Central memory CD8-positive, alpha-beta T cell (primary cell): Measurements from ENCODE around the gene NEU3.
A peak's percentile ranks its signal among the peaks of the same experiment; 100 is the strongest.

Source experiments
- ATAC-seq: fragments of 150-1000 bp; cut with Tn5 transposase; replicated peaks from 2 replicates; pipeline ENCODE4 v1.10.0; 2022; ENCODE audit warnings: mild to moderate bottlenecking, moderate FRiP score, moderate number of reproducible peaks; ENCODE audit not compliant: poor library complexity, severe bottlenecking; ENCODE audit errors: extremely low read depth
- DNase-seq, 2 donors: peaks; one replicate each; pipeline ENCODE4 v3.0.0; 2021; ENCODE audit warnings: low spot score in 2 of 2
- H3K27ac Mint-ChIP-seq: one replicate; pipeline ENCODE4 v1.8.0; 2022; ENCODE audit warnings: low read depth, mild to moderate bottlenecking, moderate library complexity, mixed read lengths
- H3K27me3 Mint-ChIP-seq: one replicate; pipeline ENCODE4 v1.8.0; 2022; ENCODE audit warnings: mixed read lengths
- H3K36me3 Mint-ChIP-seq: one replicate; pipeline ENCODE4 v1.8.0; 2022; ENCODE audit warnings: mild to moderate bottlenecking, moderate library complexity, mixed read lengths; ENCODE audit not compliant: insufficient read depth
- H3K4me1 Mint-ChIP-seq: one replicate; pipeline ENCODE4 v1.8.0; 2022; ENCODE audit warnings: mixed read lengths
- H3K4me3 Mint-ChIP-seq: one replicate; pipeline ENCODE4 v1.8.0; 2022; ENCODE audit warnings: mild to moderate bottlenecking, moderate library complexity, mixed read lengths
- H3K9me3 Mint-ChIP-seq: one replicate; pipeline ENCODE4 v1.8.0; 2022; ENCODE audit warnings: mixed read lengths

The NEU3 gene, protein sequence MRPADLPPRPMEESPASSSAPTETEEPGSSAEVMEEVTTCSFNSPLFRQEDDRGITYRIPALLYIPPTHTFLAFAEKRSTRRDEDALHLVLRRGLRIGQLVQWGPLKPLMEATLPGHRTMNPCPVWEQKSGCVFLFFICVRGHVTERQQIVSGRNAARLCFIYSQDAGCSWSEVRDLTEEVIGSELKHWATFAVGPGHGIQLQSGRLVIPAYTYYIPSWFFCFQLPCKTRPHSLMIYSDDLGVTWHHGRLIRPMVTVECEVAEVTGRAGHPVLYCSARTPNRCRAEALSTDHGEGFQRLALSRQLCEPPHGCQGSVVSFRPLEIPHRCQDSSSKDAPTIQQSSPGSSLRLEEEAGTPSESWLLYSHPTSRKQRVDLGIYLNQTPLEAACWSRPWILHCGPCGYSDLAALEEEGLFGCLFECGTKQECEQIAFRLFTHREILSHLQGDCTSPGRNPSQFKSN

GRCh38 chr11:74988541-74989259, at the start of gene NEU3:
Gene NEU3, plus strand, starts transcription at chr11:74988933. Its CDS starts 128 bp downstream, at chr11:74989061.
- peak within 1 kb of the TSS; percentile 73 for H3K27ac Mint-ChIP-seq
- peak within 1 kb of the TSS; percentile 91 for H3K4me3 Mint-ChIP-seq
- no peaks in the 10 kb centered on the region for H3K27me3 Mint-ChIP-seq
- H3K4me1 Mint-ChIP-seq, result peaks cover 26% of the 10 kb centered on the region
- peaks cover 5% of the 10 kb centered on the region for H3K36me3 Mint-ChIP-seq
- DNase-seq (peak; percentile 50 to 61), ATAC-seq (peak; percentile 99)
- no peaks in the 10 kb centered on the region for H3K9me3 Mint-ChIP-seq

DNA sequence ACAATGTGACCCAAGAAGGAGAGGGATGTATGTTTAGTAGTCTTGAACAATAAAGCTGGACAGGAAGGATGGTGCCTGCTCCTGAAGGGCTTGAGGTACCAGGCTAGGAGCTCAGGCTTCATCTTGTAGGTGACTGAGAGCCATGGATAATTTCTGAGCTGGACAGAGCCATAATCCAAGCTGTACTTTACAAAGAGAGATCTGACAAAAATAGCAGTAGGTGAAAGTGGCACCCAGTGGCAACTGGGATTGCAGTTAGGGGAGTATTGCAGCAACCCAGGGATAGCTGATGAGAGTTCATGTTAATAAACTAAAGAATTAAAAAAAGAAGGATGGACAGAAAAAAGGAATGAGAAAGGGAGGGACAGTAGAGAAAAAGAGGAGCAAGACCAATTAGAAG, 47.2 kb upstream of the NEU3 start:
- DNase-seq, result no peak
- ATAC-seq, result no peak
- Mint-ChIP-seq H3K9me3 (no peaks in the 10 kb centered on the region), H3K27ac (peak overlapping the region; percentile 63), H3K27me3 (no peaks in the 10 kb centered on the region), H3K4me3 (no peak overlapping the region), H3K36me3 (peaks cover 15% of the 10 kb centered on the region), H3K4me1 (peaks cover 14% of the 10 kb centered on the region)

GRCh38 chr11:74942073-74942759, 46.5 kb upstream of the NEU3 start:
- peaks cover 11% of the 10 kb centered on the region for H3K36me3 Mint-ChIP-seq
- no peak for DNase-seq
- no peaks in the 10 kb centered on the region for H3K27me3 Mint-ChIP-seq
- ATAC-seq, result no peak
- H3K4me1 Mint-ChIP-seq, result peaks cover 21% of the 10 kb centered on the region
- H3K27ac Mint-ChIP-seq, result peak overlapping the region; percentile 63
- H3K4me3 Mint-ChIP-seq, result no peak overlapping the region
- H3K9me3 Mint-ChIP-seq, result no peaks in the 10 kb centered on the region

DNA sequence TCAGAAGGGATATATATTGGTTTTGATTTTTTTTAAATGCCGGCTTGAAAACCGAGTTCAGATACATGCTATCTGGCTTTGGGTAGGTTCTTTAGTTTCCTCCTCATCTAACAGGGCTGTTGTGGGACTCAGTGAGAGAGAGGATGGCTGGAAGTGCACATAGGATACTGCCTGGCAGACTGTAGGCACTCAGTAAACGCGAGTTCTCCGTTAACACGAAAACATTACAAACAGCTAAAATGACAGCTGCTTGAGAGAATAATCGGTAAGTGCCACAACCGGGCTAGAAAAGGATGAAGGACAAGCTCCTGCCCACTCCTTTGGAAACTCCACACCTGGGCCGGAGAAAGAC, 40.2 kb upstream of the NEU3 start:
- peak; percentile 31 for ATAC-seq
- Mint-ChIP-seq H3K4me1 (peaks cover 58% of the 10 kb centered on the region), H3K4me3 (peak overlapping the region; percentile 94), H3K36me3 (peaks cover 16% of the 10 kb centered on the region), H3K27me3 (no peaks in the 10 kb centered on the region), H3K9me3 (no peaks in the 10 kb centered on the region), H3K27ac (peak overlapping the region; percentile 96)
- no peak for DNase-seq

- no peaks in the 10 kb centered on the region for H3K9me3 Mint-ChIP-seq
- H3K4me3 Mint-ChIP-seq, result peak within 1 kb of the TSS; percentile 94
- H3K27me3 Mint-ChIP-seq, result no peaks in the 10 kb centered on the region
- H3K4me1 Mint-ChIP-seq, result peaks cover 63% of the 10 kb centered on the region
- H3K27ac Mint-ChIP-seq, result peak within 1 kb of the TSS; percentile 96
- DNase-seq (peak; percentile 95 to 97), ATAC-seq (peak; percentile 99)
- H3K36me3 Mint-ChIP-seq, result peaks cover 16% of the 10 kb centered on the region
Observed at GRCh38 chr11:74948898-74949752, 39.6 kb upstream of the NEU3 start, which contains the start of the genes SPCS2 and XRRA1. Gene SPCS2, plus strand, starts transcription at chr11:74949266. Its CDS starts 20 bp downstream, at chr11:74949286. Gene XRRA1, minus strand, starts transcription at chr11:74949091. Its CDS starts 8,213 bp downstream, at chr11:74940878.

DNA sequence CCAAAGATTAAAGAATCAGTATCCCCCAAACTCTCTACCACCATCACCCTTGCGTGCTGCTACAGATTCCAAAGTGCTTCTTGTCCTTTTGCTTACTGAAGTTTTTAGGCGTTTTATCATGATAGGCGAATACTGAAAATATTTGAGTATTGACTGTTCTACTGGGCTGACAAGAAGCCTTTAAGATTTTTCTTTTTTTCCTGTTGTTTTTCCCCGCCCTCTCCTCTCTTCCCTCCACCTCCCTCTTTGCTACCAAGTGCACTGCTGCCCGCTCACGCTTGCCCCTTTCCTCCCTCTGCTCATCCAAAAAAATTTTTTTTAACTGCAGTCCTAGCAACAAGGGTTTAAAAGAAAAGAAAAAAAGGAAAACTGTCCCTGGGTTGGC, 39.0 kb upstream of the NEU3 start:
- H3K4me3 Mint-ChIP-seq, result peak overlapping the region; percentile 94
- no peak for DNase-seq
- H3K4me1 Mint-ChIP-seq, result peaks cover 69% of the 10 kb centered on the region
- no peaks in the 10 kb centered on the region for H3K27me3 Mint-ChIP-seq
- peak overlapping the region; percentile 96 for H3K27ac Mint-ChIP-seq
- peaks cover 16% of the 10 kb centered on the region for H3K36me3 Mint-ChIP-seq
- no peaks in the 10 kb centered on the region for H3K9me3 Mint-ChIP-seq
- ATAC-seq, result no peak

DNA sequence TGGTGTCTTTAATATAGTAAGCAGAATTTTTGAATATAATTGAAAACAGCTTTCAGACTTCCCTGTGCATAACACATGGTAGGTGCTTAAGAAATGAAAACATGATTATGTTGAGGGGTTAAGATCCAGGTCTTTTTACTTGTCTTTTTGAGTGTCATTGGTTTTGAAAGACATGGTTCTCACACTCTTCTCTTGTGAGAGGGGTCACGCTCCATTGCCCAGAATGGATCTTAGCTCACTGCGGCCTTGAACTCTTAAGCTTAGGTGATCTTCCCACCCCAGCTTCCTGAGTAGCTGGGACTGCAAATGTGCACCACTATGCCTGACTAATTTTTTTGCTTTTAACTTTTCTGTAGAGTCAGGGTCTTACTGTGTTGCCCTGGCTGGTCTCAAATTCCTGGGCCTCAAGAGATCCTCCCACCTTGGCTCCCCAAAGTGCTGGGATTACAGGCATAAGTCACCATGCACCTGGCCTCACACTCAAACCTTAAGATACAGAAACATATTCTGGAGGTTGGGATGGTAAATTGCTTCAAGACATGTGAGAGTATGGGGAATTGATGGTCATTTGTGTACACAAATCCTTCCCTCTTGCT, 38.3 kb upstream of the NEU3 start:
- Mint-ChIP-seq H3K27me3 (no peaks in the 10 kb centered on the region), H3K4me3 (peak overlapping the region; percentile 94), H3K27ac (peak overlapping the region; percentile 96), H3K9me3 (no peaks in the 10 kb centered on the region), H3K36me3 (peaks cover 18% of the 10 kb centered on the region), H3K4me1 (peaks cover 76% of the 10 kb centered on the region)
- DNase-seq, result no peak
- ATAC-seq, result no peak

DNA sequence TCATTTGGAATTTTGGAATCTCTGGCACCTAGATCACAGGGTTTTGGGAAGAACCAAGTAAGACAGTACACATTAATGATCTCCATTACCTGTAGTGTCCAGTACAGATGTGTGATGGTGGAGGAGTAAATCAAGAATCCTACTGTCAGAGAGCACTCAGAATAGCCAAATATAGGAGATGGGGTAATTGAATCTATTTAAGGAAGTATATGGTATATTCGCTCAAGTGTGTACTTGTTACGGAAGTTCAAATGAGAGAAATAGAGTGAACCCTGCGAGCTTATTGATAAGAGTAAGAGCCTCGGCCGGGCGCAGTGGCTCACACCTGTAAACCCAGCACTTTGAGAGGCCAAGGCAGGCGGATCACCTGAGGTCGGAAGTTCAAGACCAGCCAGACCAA, 37.5 kb upstream of the NEU3 start:
- Mint-ChIP-seq H3K27me3 (no peaks in the 10 kb centered on the region), H3K4me3 (peak overlapping the region; percentile 94), H3K9me3 (no peaks in the 10 kb centered on the region), H3K4me1 (peaks cover 81% of the 10 kb centered on the region), H3K36me3 (peaks cover 20% of the 10 kb centered on the region), H3K27ac (peak overlapping the region; percentile 75)
- DNase-seq (no peak), ATAC-seq (no peak)

GRCh38 chr11:74952752-74953151, 36.0 kb upstream of the NEU3 start:
- Mint-ChIP-seq H3K9me3 (no peaks in the 10 kb centered on the region), H3K4me1 (peaks cover 84% of the 10 kb centered on the region), H3K4me3 (no peak overlapping the region), H3K27me3 (no peaks in the 10 kb centered on the region), H3K36me3 (peaks cover 20% of the 10 kb centered on the region), H3K27ac (no peak overlapping the region)
- DNase-seq (no peak), ATAC-seq (no peak)

GRCh38 chr11:74953451-74953850, 35.3 kb upstream of the NEU3 start:
- no peaks in the 10 kb centered on the region for H3K27me3 Mint-ChIP-seq
- H3K36me3 Mint-ChIP-seq, result peaks cover 20% of the 10 kb centered on the region
- DNase-seq (no peak), ATAC-seq (no peak)
- H3K27ac Mint-ChIP-seq, result no peak overlapping the region
- peaks cover 90% of the 10 kb centered on the region for H3K4me1 Mint-ChIP-seq
- H3K9me3 Mint-ChIP-seq, result no peaks in the 10 kb centered on the region
- H3K4me3 Mint-ChIP-seq, result no peak overlapping the region

- Mint-ChIP-seq H3K4me3 (no peak overlapping the region), H3K4me1 (peaks cover 90% of the 10 kb centered on the region), H3K27ac (no peak overlapping the region)
Observed at GRCh38 chr11:74954199-74954598, 34.5 kb upstream of the NEU3 start.

More at GRCh38 chr11:74954199-74954598, 34.5 kb upstream of the NEU3 start:
- Mint-ChIP-seq H3K36me3 (peaks cover 14% of the 10 kb centered on the region), H3K27me3 (no peaks in the 10 kb centered on the region), H3K9me3 (no peaks in the 10 kb centered on the region)
- no peak for DNase-seq
- no peak for ATAC-seq
